GM18868 (cell line): ENCODE measurements around the gene NDUFAF2.
"Not testable (repeated sequence)": the region's sequence is repeated elsewhere in the genome, so short reads cannot be mapped to it uniquely, and the experiment has no call there.

ENCODE experiments used
- ATAC-seq: cut with Tn5 transposase; IDR thresholded peaks from one replicate; pipeline ENCODE4 v1.9.1; 2021; ENCODE audit warnings: mild to moderate bottlenecking, moderate library complexity; ENCODE audit not compliant: unreplicated experiment

Gene NDUFAF2

GRCh38 chr5:61168951-61169350 lies 223.9 kb downstream of the NDUFAF2 start:
- no peak for ATAC-seq

- ATAC-seq: no peak
Measured at GRCh38 chr5:61171479-61171878, 226.5 kb downstream of the NDUFAF2 start.

GRCh38 chr5:61176631-61177030 lies 231.6 kb downstream of the NDUFAF2 start:
- no peak for ATAC-seq

- no peak for ATAC-seq
Measured at GRCh38 chr5:61177070-61177469, 232.1 kb downstream of the NDUFAF2 start.

GRCh38 chr5:61177716-61178115 lies 232.7 kb downstream of the NDUFAF2 start:
- peak; percentile 89 for ATAC-seq

GRCh38 chr5:61178702-61179101 lies 233.7 kb downstream of the NDUFAF2 start:
- no peak for ATAC-seq

GRCh38 chr5:61180886-61181285 lies 235.9 kb downstream of the NDUFAF2 start:
- ATAC-seq: no peak

- ATAC-seq: no peak
Measured at GRCh38 chr5:61182449-61182848, 237.4 kb downstream of the NDUFAF2 start.

- no peak for ATAC-seq
Measured at GRCh38 chr5:61183538-61183937, 238.5 kb downstream of the NDUFAF2 start.

- no peak for ATAC-seq
Measured at GRCh38 chr5:61184708-61185107, 239.7 kb downstream of the NDUFAF2 start.

- ATAC-seq: no peak
Measured at GRCh38 chr5:61186634-61187033, 241.6 kb downstream of the NDUFAF2 start.

- ATAC-seq: not testable (repeated sequence)
Measured at GRCh38 chr5:61187352-61187751, 242.3 kb downstream of the NDUFAF2 start.

- not testable (repeated sequence) for ATAC-seq
Measured at GRCh38 chr5:61187826-61188225, 242.8 kb downstream of the NDUFAF2 start.

- ATAC-seq: no peak
Measured at GRCh38 chr5:61198606-61199005, 253.6 kb downstream of the NDUFAF2 start.

GRCh38 chr5:61200582-61201155 lies 255.7 kb downstream of the NDUFAF2 start:
- ATAC-seq: no peak

GRCh38 chr5:61202213-61202612 lies 257.2 kb downstream of the NDUFAF2 start:
- no peak for ATAC-seq
